Naive B cell (primary cell): ENCODE measurements around the gene GDF7. TPM values are rescaled to one million over a fixed set of nuclear protein-coding genes. Genes with fewer than 3 reads are reported as not detected.

Experiments used
- ATAC-seq, 2 donors: fragments of 150-1000 bp; cut with Tn5 transposase; 2 replicates each; pipeline ENCODE4 v1.10.0; 2021; ENCODE audit warnings: low read depth in 2 of 2, mild to moderate bottlenecking in 2 of 2, moderate library complexity in 2 of 2
- DNase-seq: peaks from one replicate; pipeline ENCODE4 v3.0.0; 2022
- H3K27ac Mint-ChIP-seq, 6 donors: one replicate each; pipeline ENCODE4 v1.8.0; 2020 to 2022; ENCODE audit warnings: mild to moderate bottlenecking in 6 of 6, mixed read lengths in 6 of 6, moderate library complexity in 5 of 6, inconsistent platforms in 2 of 6
- H3K27me3 Mint-ChIP-seq, 3 donors: one replicate each; pipeline ENCODE4 v1.8.0; 2021 to 2022; ENCODE audit warnings: mixed read lengths in 3 of 3, mild to moderate bottlenecking in 1 of 3
- H3K36me3 Mint-ChIP-seq, 2 donors: one replicate each; pipeline ENCODE4 v1.8.0; 2020 to 2022; ENCODE audit warnings: mixed read lengths in 2 of 2, inconsistent platforms in 1 of 2, mild to moderate bottlenecking in 1 of 2
- H3K4me1 Mint-ChIP-seq, 3 donors: one replicate each; pipeline ENCODE4 v1.8.0; 2020 to 2022; ENCODE audit warnings: mixed read lengths in 3 of 3, inconsistent platforms in 1 of 3, mild to moderate bottlenecking in 1 of 3, moderate library complexity in 1 of 3
- H3K4me3 Mint-ChIP-seq, 8 donors: one replicate each; pipeline ENCODE4 v1.8.0; 2020 to 2022; ENCODE audit warnings: mild to moderate bottlenecking in 8 of 8, mixed read lengths in 8 of 8, moderate library complexity in 8 of 8, inconsistent platforms in 2 of 8
- H3K9me3 Mint-ChIP-seq, 7 donors: one replicate each; pipeline ENCODE4 v1.8.0; 2020 to 2022; ENCODE audit warnings: mixed read lengths in 7 of 7, mild to moderate bottlenecking in 5 of 7, inconsistent platforms in 2 of 7, moderate library complexity in 1 of 7
- polyA plus RNA-seq, 6 donors: library from polyadenylated mRNA; unstranded; fragments of 300-500 nt; fragmentation: Illumina TruSeq; gene quantifications; one replicate each; pipeline ENCODE4 v1.2.3, GENCODE V29; 2021; ENCODE audit warnings: low read depth in 6 of 6

Gene GDF7
- under 1 TPM in 5 of 6 donors, not detected in 1; 0.17 to 0.77 (median 0.34) TPM for polyA plus RNA-seq

GRCh38 chr2:20666304-20667150 is at the start of gene GDF7:
GDF7 (plus strand) TSS chr2:20667144; CDS start chr2:20667240, 96 bp downstream.
- Mint-ChIP-seq H3K27me3 (peaks cover 51 to 79% (median 63%) of the 10 kb centered on the region in 3 donors), H3K27ac (peak within 1 kb of the TSS; percentile 34 to 89 (median 72)), H3K9me3 (no peaks in the 10 kb centered on the region), H3K36me3 (no peaks in the 10 kb centered on the region), H3K4me1 (peaks cover 29 to 62% (median 35%) of the 10 kb centered on the region in 3 donors), H3K4me3 (peak within 1 kb of the TSS; percentile 82 to 94 (median 91))
- ATAC-seq = peak; percentile 65 to 66
- peak; percentile 50 for DNase-seq

- DNase-seq (no peak), ATAC-seq (no peak)
- Mint-ChIP-seq H3K9me3 (no peaks in the 10 kb centered on the region), H3K4me1 (peaks cover 5 to 8% (median 7%) of the 10 kb centered on the region in 3 donors), H3K36me3 (peaks cover 7 to 12% of the 10 kb centered on the region in 2 donors), H3K27me3 (no peaks in the 10 kb centered on the region), H3K4me3 (no peak overlapping the region), H3K27ac (no peak overlapping the region)
These were observed 49.0 kb upstream of the GDF7 start for GRCh38 chr2:20617892-20618467.

- Mint-ChIP-seq H3K36me3 (peaks cover 7 to 12% of the 10 kb centered on the region in 2 donors), H3K27me3 (no peaks in the 10 kb centered on the region)
These were observed 48.5 kb upstream of the GDF7 start for GRCh38 chr2:20618468-20618885.

GRCh38 chr2:20618886-20619521 is 47.9 kb upstream of the GDF7 start:
- Mint-ChIP-seq H3K4me3 (no peak overlapping the region), H3K27me3 (no peaks in the 10 kb centered on the region), H3K9me3 (no peaks in the 10 kb centered on the region), H3K27ac (no peak overlapping the region), H3K4me1 (peaks cover 4 to 7% (median 5%) of the 10 kb centered on the region in 3 donors), H3K36me3 (peaks cover 7 to 12% of the 10 kb centered on the region in 2 donors)
- DNase-seq = no peak
- ATAC-seq = no peak

More at GRCh38 chr2:20618468-20618885, 48.5 kb upstream of the GDF7 start:
- H3K9me3 Mint-ChIP-seq = no peaks in the 10 kb centered on the region
- H3K4me3 Mint-ChIP-seq = no peak overlapping the region
- H3K4me1 Mint-ChIP-seq = peaks cover 5 to 8% (median 7%) of the 10 kb centered on the region in 3 donors
- DNase-seq (no peak), ATAC-seq (no peak)
- H3K27ac Mint-ChIP-seq = no peak overlapping the region

- peaks cover 0 to 1% (median 0%) of the 10 kb centered on the region in 3 donors for H3K4me1 Mint-ChIP-seq
- H3K27me3 Mint-ChIP-seq = no peaks in the 10 kb centered on the region
- H3K27ac Mint-ChIP-seq = peak overlapping the region in 2 of 6 donors; percentile 26 to 49
- peaks cover 7 to 12% of the 10 kb centered on the region in 2 donors for H3K36me3 Mint-ChIP-seq
- ATAC-seq (no peak), DNase-seq (no peak)
- H3K9me3 Mint-ChIP-seq = no peaks in the 10 kb centered on the region
- H3K4me3 Mint-ChIP-seq = no peak overlapping the region
These were observed 47.3 kb upstream of the GDF7 start for GRCh38 chr2:20619624-20620024.

- Mint-ChIP-seq H3K9me3 (no peaks in the 10 kb centered on the region), H3K4me1 (no peaks in the 10 kb centered on the region), H3K27ac (peak overlapping the region in 1 of 6 donors; percentile 74), H3K27me3 (no peaks in the 10 kb centered on the region), H3K4me3 (no peak overlapping the region), H3K36me3 (peaks cover 7 to 12% of the 10 kb centered on the region in 2 donors)
- ATAC-seq (no peak), DNase-seq (no peak)
These were observed 46.7 kb upstream of the GDF7 start for GRCh38 chr2:20620271-20620681.

- peak overlapping the region in 1 of 6 donors; percentile 62 for H3K27ac Mint-ChIP-seq
- no peaks in the 10 kb centered on the region for H3K9me3 Mint-ChIP-seq
- H3K4me1 Mint-ChIP-seq = no peaks in the 10 kb centered on the region
- peak overlapping the region in 1 of 8 donors; percentile 76 for H3K4me3 Mint-ChIP-seq
- H3K36me3 Mint-ChIP-seq = peaks cover 7 to 12% of the 10 kb centered on the region in 2 donors
- DNase-seq (no peak), ATAC-seq (no peak)
- no peaks in the 10 kb centered on the region for H3K27me3 Mint-ChIP-seq
These were observed 46.1 kb upstream of the GDF7 start for GRCh38 chr2:20620696-20621365.

- no peak overlapping the region for H3K4me3 Mint-ChIP-seq
- peaks cover 7 to 12% of the 10 kb centered on the region in 2 donors for H3K36me3 Mint-ChIP-seq
- H3K27me3 Mint-ChIP-seq = no peaks in the 10 kb centered on the region
- H3K9me3 Mint-ChIP-seq = no peaks in the 10 kb centered on the region
- peak overlapping the region in 1 of 6 donors; percentile 62 for H3K27ac Mint-ChIP-seq
- no peaks in the 10 kb centered on the region for H3K4me1 Mint-ChIP-seq
- DNase-seq (no peak), ATAC-seq (no peak)
These were observed 45.3 kb upstream of the GDF7 start for GRCh38 chr2:20621366-20622295.

- Mint-ChIP-seq H3K27ac (no peak overlapping the region), H3K4me3 (no peak overlapping the region), H3K4me1 (no peaks in the 10 kb centered on the region), H3K27me3 (no peaks in the 10 kb centered on the region), H3K36me3 (peaks cover 7 to 12% of the 10 kb centered on the region in 2 donors), H3K9me3 (no peaks in the 10 kb centered on the region)
- ATAC-seq (no peak), DNase-seq (no peak)
These were observed 44.7 kb upstream of the GDF7 start for GRCh38 chr2:20622296-20622686.

- H3K4me3 Mint-ChIP-seq = no peak overlapping the region
- no peaks in the 10 kb centered on the region for H3K9me3 Mint-ChIP-seq
- ATAC-seq = no peak
These were observed 44.2 kb upstream of the GDF7 start for GRCh38 chr2:20622731-20623130.

GRCh38 chr2:20623241-20623640 is 43.7 kb upstream of the GDF7 start:
- H3K27ac Mint-ChIP-seq = no peak overlapping the region
- ATAC-seq (no peak), DNase-seq (no peak)
- no peaks in the 10 kb centered on the region for H3K9me3 Mint-ChIP-seq
- no peak overlapping the region for H3K4me3 Mint-ChIP-seq
- H3K27me3 Mint-ChIP-seq = no peaks in the 10 kb centered on the region
- peaks cover 7 to 12% of the 10 kb centered on the region in 2 donors for H3K36me3 Mint-ChIP-seq
- no peaks in the 10 kb centered on the region for H3K4me1 Mint-ChIP-seq

More at GRCh38 chr2:20622731-20623130, 44.2 kb upstream of the GDF7 start:
- no peaks in the 10 kb centered on the region for H3K27me3 Mint-ChIP-seq
- peaks cover 7 to 12% of the 10 kb centered on the region in 2 donors for H3K36me3 Mint-ChIP-seq
- peak overlapping the region in 1 of 6 donors; percentile 44 for H3K27ac Mint-ChIP-seq
- DNase-seq = no peak
- no peaks in the 10 kb centered on the region for H3K4me1 Mint-ChIP-seq

- ATAC-seq (no peak), DNase-seq (no peak)
- Mint-ChIP-seq H3K36me3 (peaks cover 7 to 12% of the 10 kb centered on the region in 2 donors), H3K27me3 (no peaks in the 10 kb centered on the region), H3K27ac (no peak overlapping the region), H3K9me3 (no peaks in the 10 kb centered on the region), H3K4me1 (no peaks in the 10 kb centered on the region), H3K4me3 (no peak overlapping the region)
These were observed 43.2 kb upstream of the GDF7 start for GRCh38 chr2:20623741-20624155.
